T-helper 2 cell (primary cell): Measurements from ENCODE around the gene DTNBP1.
"Not testable (repeated sequence)": the region's sequence is repeated elsewhere in the genome, so short reads cannot be mapped to it uniquely, and the experiment has no call there.

Experiments used
- DNase-seq, 5 experiments: peaks; one replicate each; pipeline versions ENCODE4 v3.0.0 to v3.0.0-alpha.2; 2012 to 2022

DTNBP1 gene

GRCh38 chr6:15555101-15556038, 107.5 kb downstream of the DTNBP1 start:
- DNase-seq = no peak

- no peak for DNase-seq
These were observed 108.1 kb downstream of the DTNBP1 start for GRCh38 chr6:15554728-15555100.

GRCh38 chr6:15553736-15554294, 109.0 kb downstream of the DTNBP1 start:
- no peak for DNase-seq

- no peak for DNase-seq
These were observed 109.8 kb downstream of the DTNBP1 start for GRCh38 chr6:15553031-15553430.

GRCh38 chr6:15551798-15552197, 111.0 kb downstream of the DTNBP1 start:
- peak in 1 of 5 experiments; percentile 27 for DNase-seq

GRCh38 chr6:15551262-15551661, 111.6 kb downstream of the DTNBP1 start:
- DNase-seq = no peak

- DNase-seq = no peak
These were observed 112.2 kb downstream of the DTNBP1 start for GRCh38 chr6:15550546-15551123.

GRCh38 chr6:15549371-15549770, 113.5 kb downstream of the DTNBP1 start:
- DNase-seq = no peak

- DNase-seq = no peak
These were observed 115.4 kb downstream of the DTNBP1 start for GRCh38 chr6:15547400-15547799.

GRCh38 chr6:15546591-15546990, 116.2 kb downstream of the DTNBP1 start:
- DNase-seq = no peak

- DNase-seq = no peak
These were observed 118.4 kb downstream of the DTNBP1 start for GRCh38 chr6:15544321-15544900.

GRCh38 chr6:15543332-15543917, 119.4 kb downstream of the DTNBP1 start:
- DNase-seq = not testable (repeated sequence)

- no peak for DNase-seq
These were observed 123.0 kb downstream of the DTNBP1 start for GRCh38 chr6:15539722-15540270.

- DNase-seq = no peak
These were observed 123.9 kb downstream of the DTNBP1 start for GRCh38 chr6:15538766-15539495.

GRCh38 chr6:15538106-15538505, 124.7 kb downstream of the DTNBP1 start:
- DNase-seq = no peak

- DNase-seq = no peak
These were observed 126.5 kb downstream of the DTNBP1 start for GRCh38 chr6:15536198-15536955.

- DNase-seq = no peak
These were observed 127.2 kb downstream of the DTNBP1 start for GRCh38 chr6:15535495-15536197.

GRCh38 chr6:15534974-15535373, 127.9 kb downstream of the DTNBP1 start:
- DNase-seq = no peak

GRCh38 chr6:15533379-15534026, 129.3 kb downstream of the DTNBP1 start:
- DNase-seq = no peak

- no peak for DNase-seq
These were observed 130.9 kb downstream of the DTNBP1 start for GRCh38 chr6:15531973-15532372.
